ENCODE measurements around the gene BANK1.

Gene BANK1

DNA sequence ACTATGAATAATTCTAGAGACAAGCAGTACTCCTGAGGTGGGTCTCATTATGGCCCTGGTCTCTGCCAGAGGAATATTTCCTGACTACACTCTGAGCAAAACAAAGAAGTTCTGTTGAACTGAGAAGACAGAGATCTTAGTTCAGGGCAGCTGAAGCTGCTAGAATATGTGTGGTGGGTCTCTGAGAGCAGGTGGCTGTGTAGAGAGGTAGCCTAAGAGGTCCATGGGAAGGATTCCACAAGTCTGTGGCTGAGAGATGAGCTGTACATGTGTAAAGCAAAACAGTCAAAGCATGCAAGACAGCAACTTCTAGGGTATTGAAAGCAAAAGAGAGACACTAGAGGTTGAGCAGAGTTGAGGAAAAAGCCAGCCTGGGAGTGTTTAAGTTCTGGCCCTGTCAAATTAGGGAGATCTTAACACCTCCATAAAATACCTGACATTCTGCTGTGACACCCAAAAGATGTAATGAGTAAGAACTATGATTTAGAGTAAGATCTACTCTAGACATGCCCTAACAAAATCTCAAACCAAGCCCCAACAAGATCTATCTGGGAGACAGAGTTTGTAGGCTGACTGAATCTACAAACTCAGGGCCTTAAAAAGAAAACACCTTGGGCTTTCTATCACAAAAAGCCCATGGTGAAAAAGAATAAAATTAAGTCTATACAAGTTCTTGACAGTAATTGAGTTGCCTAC lies 274.4 kb downstream of the BANK1 start:
- Mint-ChIP-seq H3K27me3 (ENCODE audit: low read depth, poor library complexity) (no peaks in the 10 kb centered on the region), H3K9me3 (no peaks in the 10 kb centered on the region), H3K4me1 (no peaks in the 10 kb centered on the region), H3K4me3 (no peak overlapping the region), H3K27ac (no peak overlapping the region), H3K36me3 (ENCODE audit: low read depth) (no peaks in the 10 kb centered on the region)
- DNase-seq = no peak
- TF ChIP-seq, protein P1, sequence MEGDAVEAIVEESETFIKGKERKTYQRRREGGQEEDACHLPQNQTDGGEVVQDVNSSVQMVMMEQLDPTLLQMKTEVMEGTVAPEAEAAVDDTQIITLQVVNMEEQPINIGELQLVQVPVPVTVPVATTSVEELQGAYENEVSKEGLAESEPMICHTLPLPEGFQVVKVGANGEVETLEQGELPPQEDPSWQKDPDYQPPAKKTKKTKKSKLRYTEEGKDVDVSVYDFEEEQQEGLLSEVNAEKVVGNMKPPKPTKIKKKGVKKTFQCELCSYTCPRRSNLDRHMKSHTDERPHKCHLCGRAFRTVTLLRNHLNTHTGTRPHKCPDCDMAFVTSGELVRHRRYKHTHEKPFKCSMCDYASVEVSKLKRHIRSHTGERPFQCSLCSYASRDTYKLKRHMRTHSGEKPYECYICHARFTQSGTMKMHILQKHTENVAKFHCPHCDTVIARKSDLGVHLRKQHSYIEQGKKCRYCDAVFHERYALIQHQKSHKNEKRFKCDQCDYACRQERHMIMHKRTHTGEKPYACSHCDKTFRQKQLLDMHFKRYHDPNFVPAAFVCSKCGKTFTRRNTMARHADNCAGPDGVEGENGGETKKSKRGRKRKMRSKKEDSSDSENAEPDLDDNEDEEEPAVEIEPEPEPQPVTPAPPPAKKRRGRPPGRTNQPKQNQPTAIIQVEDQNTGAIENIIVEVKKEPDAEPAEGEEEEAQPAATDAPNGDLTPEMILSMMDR (IDR thresholded peaks at IDR 0.05) = no peak

DNA sequence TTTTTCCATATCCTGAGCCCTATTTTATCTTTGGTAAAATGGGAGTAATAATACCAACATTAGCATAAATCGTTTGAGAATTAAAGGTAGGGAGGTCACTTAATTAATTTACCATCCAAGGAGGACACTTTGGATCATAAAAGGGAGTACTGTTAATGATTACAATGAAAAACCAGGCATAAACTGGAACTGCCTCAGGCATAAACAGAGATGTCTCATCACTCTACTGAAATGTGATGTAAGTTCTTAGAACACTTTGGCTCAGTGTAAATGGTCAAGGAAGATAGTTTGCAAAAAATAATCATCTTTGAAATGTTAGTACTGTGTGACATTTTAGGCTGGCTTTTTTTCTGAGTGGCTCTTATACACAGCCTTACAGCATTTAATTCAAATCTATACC lies 286.1 kb downstream of the BANK1 start:
- H3K9me3 Mint-ChIP-seq = no peaks in the 10 kb centered on the region
- H3K4me3 Mint-ChIP-seq = no peak overlapping the region
- no peak for DNase-seq
- H3K27me3 Mint-ChIP-seq (ENCODE audit: low read depth, poor library complexity) = no peaks in the 10 kb centered on the region
- H3K36me3 Mint-ChIP-seq (ENCODE audit: low read depth) = no peaks in the 10 kb centered on the region
- no peaks in the 10 kb centered on the region for H3K4me1 Mint-ChIP-seq
- no peak overlapping the region for H3K27ac Mint-ChIP-seq
- TF ChIP-seq, protein P1 (IDR thresholded peaks at IDR 0.05) = no peak

DNA sequence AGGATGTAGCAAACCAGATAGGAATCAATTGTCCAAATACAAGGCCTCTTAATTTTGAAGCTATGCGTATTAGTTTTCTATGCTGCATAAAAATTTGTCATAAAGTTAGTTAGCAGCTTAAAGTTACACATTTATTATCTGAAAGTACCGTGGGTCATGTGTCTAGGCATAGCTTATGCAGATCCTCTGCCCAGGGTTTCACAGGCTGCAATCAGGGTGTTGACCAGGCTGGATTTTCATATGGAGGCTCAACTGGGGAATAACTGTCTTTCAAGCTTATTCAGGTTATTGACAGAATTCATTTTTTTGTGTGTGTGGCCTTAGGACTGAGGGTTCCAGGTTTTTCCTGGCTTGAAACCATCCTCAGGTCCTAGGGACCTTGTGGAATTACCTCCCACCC lies 289.7 kb downstream of the BANK1 start:
- DNase-seq = no peak
- no peaks in the 10 kb centered on the region for H3K4me1 Mint-ChIP-seq
- H3K36me3 Mint-ChIP-seq (ENCODE audit: low read depth) = no peaks in the 10 kb centered on the region
- H3K4me3 Mint-ChIP-seq = no peak overlapping the region
- no peaks in the 10 kb centered on the region for H3K27me3 Mint-ChIP-seq (ENCODE audit: low read depth, poor library complexity)
- no peaks in the 10 kb centered on the region for H3K9me3 Mint-ChIP-seq
- TF ChIP-seq, protein P1 (IDR thresholded peaks at IDR 0.05) = no peak
- no peak overlapping the region for H3K27ac Mint-ChIP-seq

DNA sequence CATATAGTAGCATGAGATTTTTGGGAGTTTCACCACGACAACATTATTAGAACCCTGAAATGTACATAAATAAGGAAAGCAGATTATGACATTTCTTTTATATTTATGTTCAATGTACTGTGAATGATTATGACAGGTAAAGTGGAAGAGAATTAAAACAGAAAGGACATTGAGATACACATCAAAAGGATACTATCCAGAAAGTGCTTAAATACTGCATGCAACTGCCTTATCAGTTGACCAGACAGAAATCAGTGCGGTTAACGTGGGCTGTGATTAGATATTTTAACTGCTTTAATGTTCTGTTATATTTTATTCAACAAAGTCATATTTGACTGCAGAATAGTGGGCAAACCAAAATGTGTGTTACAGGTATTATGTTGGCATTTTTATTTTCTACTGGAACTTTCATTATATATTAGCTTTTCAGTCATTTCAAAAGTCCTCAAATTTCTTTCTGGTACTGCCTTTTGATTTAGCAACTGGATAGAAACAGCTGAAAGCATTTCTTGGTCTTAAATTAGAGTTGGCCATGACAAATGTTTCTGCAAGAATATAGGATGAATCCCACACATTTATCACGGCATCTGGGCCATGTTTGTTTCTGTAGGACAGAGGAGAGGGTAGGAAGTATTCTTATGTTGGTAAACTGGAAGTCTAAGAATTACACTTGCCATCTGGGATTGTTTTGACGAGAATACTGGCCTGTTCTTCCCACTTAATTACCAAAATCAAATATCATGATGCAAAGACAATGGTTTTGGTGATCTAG lies 299.5 kb downstream of the BANK1 start:
- DNase-seq = no peak
- Mint-ChIP-seq H3K4me1 (no peaks in the 10 kb centered on the region), H3K27ac (no peak overlapping the region), H3K36me3 (ENCODE audit: low read depth) (no peaks in the 10 kb centered on the region), H3K27me3 (ENCODE audit: low read depth, poor library complexity) (peaks cover 4% of the 10 kb centered on the region), H3K4me3 (no peak overlapping the region), H3K9me3 (no peaks in the 10 kb centered on the region)
- TF ChIP-seq, protein P1 (IDR thresholded peaks at IDR 0.05) = no peak

GRCh38 chr4:102091656-102092055 lies 301.1 kb downstream of the BANK1 start:
- peaks cover 4% of the 10 kb centered on the region for H3K27me3 Mint-ChIP-seq (ENCODE audit: low read depth, poor library complexity)
- H3K9me3 Mint-ChIP-seq = no peaks in the 10 kb centered on the region
- DNase-seq = no peak
- no peaks in the 10 kb centered on the region for H3K36me3 Mint-ChIP-seq (ENCODE audit: low read depth)
- TF ChIP-seq, protein P1 (IDR thresholded peaks at IDR 0.05) = no peak
- H3K4me3 Mint-ChIP-seq = no peak overlapping the region
- H3K27ac Mint-ChIP-seq = no peak overlapping the region
- no peaks in the 10 kb centered on the region for H3K4me1 Mint-ChIP-seq
